ENCODE results near the gene CDKAL1. TPM values are rescaled to one million over a fixed set of nuclear protein-coding genes. Genes with fewer than 3 reads are reported as not detected.

The CDKAL1 gene
- total and polyA plus RNA-seq, 2 donors (not counting 3 experiments of a cell fraction or from before 2014, with no cell fraction given) = 6.1 to 20.5 TPM

- TF ChIP-seq EZH2 (IDR thresholded peaks at IDR 0.05; ENCODE audit: borderline replicate concordance, low read depth, low read length, severe bottlenecking) (no peak), MYC (IDR thresholded peaks at IDR 0.05; ENCODE audit: low read depth, low read length) (no peak), JUN (IDR thresholded peaks at IDR 0.05; ENCODE audit: borderline replicate concordance, insufficient read depth, insufficient read length, low read depth) (no peak), POLR2AphosphoS5 (IDR thresholded peaks at IDR 0.05; ENCODE audit: insufficient read depth, low read depth, low read length) (no peak), GATA2 (IDR thresholded peaks at IDR 0.05; ENCODE audit: insufficient read depth, insufficient read length, low read depth, low read length) (no peak), CTCF (IDR thresholded peaks at IDR 0.05; ENCODE audit: extremely low read depth in 1 of 2, insufficient read depth in 1 of 2, low read depth in 1 of 2, low read length in 2 of 2) (no peak), POLR2A (IDR thresholded peaks at IDR 0.05; ENCODE audit: low read depth, low read length) (no peak), FOS (IDR thresholded peaks at IDR 0.05; ENCODE audit: borderline replicate concordance, insufficient read depth, low read length) (no peak)
- TF ChIP-seq, protein P1, sequence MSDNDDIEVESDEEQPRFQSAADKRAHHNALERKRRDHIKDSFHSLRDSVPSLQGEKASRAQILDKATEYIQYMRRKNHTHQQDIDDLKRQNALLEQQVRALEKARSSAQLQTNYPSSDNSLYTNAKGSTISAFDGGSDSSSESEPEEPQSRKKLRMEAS (IDR thresholded peaks at IDR 0.05; ENCODE audit: insufficient read depth, insufficient read length) = no peak
- no TSS peak for BruUV-seq (replicated peaks)
- intact Hi-C loops (cut with micrococcal nuclease) = no loop called here
Measured at GRCh38 chr6:20746805-20747558, 212.7 kb downstream of the CDKAL1 start.

More at GRCh38 chr6:20746805-20747558, 212.7 kb downstream of the CDKAL1 start:
- no peak for DNase-seq (ENCODE audit: low read depth, low spot score)
- ChIA-PET CTCF (no interaction called here), POLR2A (no interaction called here)
- peaks cover 2% of the 10 kb centered on the region for H3K4me1 ChIP-seq (ENCODE audit: control insufficient read depth, extremely low read depth, insufficient read depth, low read length)
- dilution Hi-C loops (cut with MboI; ENCODE audit: extremely low pct_ligation_motif_present, low sequenced_read_pairs) = no loop called here
- H3K27ac ChIP-seq (ENCODE audit: insufficient read depth, low read depth, low read length) = no peak overlapping the region
- no peak overlapping the region for H2AFZ ChIP-seq (ENCODE audit: low read depth, low read length)
- no peak overlapping the region for H3K9ac ChIP-seq (replicated peaks; ENCODE audit: extremely low read depth, insufficient read depth, low read length)
- no peaks in the 10 kb centered on the region for H3K27me3 ChIP-seq (ENCODE audit: control insufficient read depth in 2 of 2, insufficient read depth in 2 of 2, low read length in 2 of 2)
- H3K79me2 ChIP-seq (ENCODE audit: control insufficient read depth, insufficient read depth, low read length) = no peaks in the 10 kb centered on the region
- H3K9me3 ChIP-seq (replicated peaks; ENCODE audit: control insufficient read depth, insufficient read depth, low read length) = no peaks in the 10 kb centered on the region
- no peaks in the 10 kb centered on the region for H4K20me1 ChIP-seq (replicated peaks; ENCODE audit: control insufficient read depth, extremely low read depth, insufficient read depth, low read length)
- no peak overlapping the region for H3K4me3 ChIP-seq (replicated peaks in 1 of 3; ENCODE audit: insufficient read depth in 1 of 3, low read depth in 1 of 3, low read length in 3 of 3)
- H3K4me2 ChIP-seq (ENCODE audit: insufficient read depth, low read length) = no peak overlapping the region
- no peak for FAIRE-seq
- no peaks in the 10 kb centered on the region for H3K36me3 ChIP-seq (ENCODE audit: control insufficient read depth in 2 of 2, extremely low read depth in 1 of 2, insufficient read depth in 2 of 2, low read length in 2 of 2)
- no peaks in the 10 kb centered on the region for H3K9me1 ChIP-seq (replicated peaks; ENCODE audit: control insufficient read depth, extremely low read depth, insufficient read depth, low read length)
